HEK293 (cell line): Measurements from ENCODE around the gene ARHGEF40.
A peak's percentile ranks its signal among the peaks of the same experiment; 100 is the strongest.

ENCODE experiments used
- HOXA7 ChIP-seq: sonication (generic); formaldehyde crosslinking; IDR thresholded peaks from 2 replicates; pipeline ENCODE4 v1.8.1; 2022; ENCODE audit warnings: missing genetic modification reagents, borderline replicate concordance
- KLF16 ChIP-seq: fragments of 450-650 bp; formaldehyde crosslinking; IDR thresholded peaks from 2 replicates; pipeline ENCODE4 v1.5.1; 2017; ENCODE audit warnings: missing biosample characterization, missing genetic modification characterization
- MYNN ChIP-seq: fragments of 450-650 bp; formaldehyde crosslinking; IDR thresholded peaks from 2 replicates; pipeline ENCODE4 v1.5.1; 2016; ENCODE audit warnings: missing biosample characterization, missing genetic modification characterization, borderline replicate concordance
- SALL2 ChIP-seq: fragments of 450-650 bp; formaldehyde crosslinking; IDR thresholded peaks from 2 replicates; pipeline ENCODE4 v1.5.0; 2017; ENCODE audit warnings: missing biosample characterization, mild to moderate bottlenecking, missing genetic modification characterization, borderline replicate concordance
- SCRT2 ChIP-seq: fragments of 450-650 bp; formaldehyde crosslinking; IDR thresholded peaks from 2 replicates; pipeline ENCODE4 v1.5.1; 2016; ENCODE audit warnings: missing biosample characterization, missing genetic modification characterization
- SETDB1 ChIP-seq: IDR thresholded peaks from one replicate; pipeline ENCODE4 v1.6.1; 2017; ENCODE audit warnings: mild to moderate bottlenecking, low read length, moderate library complexity, mixed read lengths; ENCODE audit not compliant: insufficient read length
- TCF7L2 ChIP-seq: IDR thresholded peaks from 2 replicates; pipeline ENCODE4 v1.6.1; 2011; ENCODE audit warnings: low read depth, mild to moderate bottlenecking, inconsistent platforms, low read length, moderate library complexity, borderline replicate concordance
- ZNF112 ChIP-seq: fragments of 450-650 bp; formaldehyde crosslinking; IDR thresholded peaks from 2 replicates; pipeline ENCODE4 v1.5.0; 2017; ENCODE audit warnings: missing biosample characterization, missing genetic modification characterization
- ZNF114 ChIP-seq: fragments of 450-650 bp; formaldehyde crosslinking; IDR thresholded peaks from 2 replicates; pipeline ENCODE4 v1.5.0; 2017; ENCODE audit warnings: missing biosample characterization, missing genetic modification characterization
- ZNF133 ChIP-seq: fragments of 450-650 bp; formaldehyde crosslinking; IDR thresholded peaks from 2 replicates; pipeline ENCODE4 v1.5.1; 2016; ENCODE audit warnings: missing biosample characterization, missing genetic modification characterization
- ZNF350 ChIP-seq: fragments of 450-650 bp; formaldehyde crosslinking; IDR thresholded peaks from 2 replicates; pipeline ENCODE4 v1.5.0; 2017; ENCODE audit warnings: missing biosample characterization, mild to moderate bottlenecking, missing genetic modification characterization
- ZNF366 ChIP-seq: fragments of 450-650 bp; formaldehyde crosslinking; conservative IDR thresholded peaks from 2 replicates; pipeline ENCODE4 v1.5.1; 2016; ENCODE audit warnings: missing biosample characterization, missing genetic modification characterization
- ZNF394 ChIP-seq: fragments of 450-650 bp; formaldehyde crosslinking; IDR thresholded peaks from 2 replicates; pipeline ENCODE4 v1.5.1; 2016; ENCODE audit warnings: missing biosample characterization, missing genetic modification characterization, mild to moderate bottlenecking, moderate library complexity, borderline replicate concordance
- ZNF404 ChIP-seq: fragments of 450-650 bp; formaldehyde crosslinking; IDR thresholded peaks from 2 replicates; pipeline ENCODE4 v1.5.1; 2017; ENCODE audit warnings: missing biosample characterization, missing genetic modification characterization
- ZNF426 ChIP-seq: fragments of 450-650 bp; formaldehyde crosslinking; IDR thresholded peaks from 2 replicates; pipeline ENCODE4 v1.5.1; 2017; ENCODE audit warnings: missing biosample characterization, missing genetic modification characterization, mild to moderate bottlenecking, inconsistent platforms, moderate library complexity
- ZNF473 ChIP-seq: fragments of 450-650 bp; formaldehyde crosslinking; IDR thresholded peaks from 2 replicates; pipeline ENCODE4 v1.5.1; 2017; ENCODE audit warnings: missing biosample characterization, missing genetic modification characterization
- ZNF530 ChIP-seq: fragments of 450-650 bp; formaldehyde crosslinking; IDR thresholded peaks from 2 replicates; pipeline ENCODE4 v1.5.1; 2016; ENCODE audit warnings: low read depth, missing biosample characterization, missing genetic modification characterization
- ZNF549 ChIP-seq: fragments of 450-650 bp; IDR thresholded peaks from 2 replicates; pipeline ENCODE4 v1.5.1; 2018; ENCODE audit warnings: missing biosample characterization, missing genetic modification characterization, mild to moderate bottlenecking, inconsistent platforms, moderate library complexity
- ZNF558 ChIP-seq: fragments of 450-650 bp; formaldehyde crosslinking; IDR thresholded peaks from 2 replicates; pipeline ENCODE4 v1.5.1; 2016; ENCODE audit warnings: missing biosample characterization, missing genetic modification characterization
- ZNF701 ChIP-seq: fragments of 450-650 bp; formaldehyde crosslinking; IDR thresholded peaks from 2 replicates; pipeline ENCODE4 v1.5.1; 2016; ENCODE audit warnings: missing biosample characterization, missing genetic modification characterization
- ZNF776 ChIP-seq: fragments of 450-650 bp; formaldehyde crosslinking; IDR thresholded peaks from 2 replicates; pipeline ENCODE4 v1.5.0; 2017; ENCODE audit warnings: missing biosample characterization, missing genetic modification characterization, borderline replicate concordance
- ZNF837 ChIP-seq: fragments of 450-650 bp; formaldehyde crosslinking; IDR thresholded peaks from 2 replicates; pipeline ENCODE4 v1.5.1; 2016; ENCODE audit warnings: missing biosample characterization, missing genetic modification characterization
- TF ChIP-seq, protein P1 (sequence below): fragments of 450-650 bp; formaldehyde crosslinking; IDR thresholded peaks from 2 replicates; pipeline ENCODE4 v1.5.1; 2017; ENCODE audit warnings: missing biosample characterization, missing genetic modification characterization
- TF ChIP-seq, protein P2 (sequence below): fragments of 450-650 bp; formaldehyde crosslinking; IDR thresholded peaks from 2 replicates; pipeline ENCODE4 v1.5.1; 2016; ENCODE audit warnings: missing biosample characterization, missing genetic modification characterization, low read depth
- TF ChIP-seq, protein P3 (sequence below): fragments of 450-650 bp; IDR thresholded peaks from 2 replicates; pipeline ENCODE4 v1.5.1; 2018; ENCODE audit warnings: missing biosample characterization, mild to moderate bottlenecking, missing genetic modification characterization
- TF ChIP-seq, protein P4 (sequence below): fragments of 450-650 bp; formaldehyde crosslinking; IDR thresholded peaks from 2 replicates; pipeline ENCODE4 v1.5.1; 2016; ENCODE audit warnings: missing biosample characterization, missing genetic modification characterization
- TF ChIP-seq, protein P5 (sequence below): fragments of 450-650 bp; formaldehyde crosslinking; IDR thresholded peaks from 2 replicates; pipeline ENCODE4 v1.5.1; 2016; ENCODE audit warnings: missing biosample characterization, missing genetic modification characterization
- TF ChIP-seq, protein P6 (sequence below): fragments of 450-650 bp; formaldehyde crosslinking; IDR thresholded peaks from 2 replicates; pipeline ENCODE4; 2016; ENCODE audit warnings: missing biosample characterization, missing genetic modification characterization

ARHGEF40 gene

DNA sequence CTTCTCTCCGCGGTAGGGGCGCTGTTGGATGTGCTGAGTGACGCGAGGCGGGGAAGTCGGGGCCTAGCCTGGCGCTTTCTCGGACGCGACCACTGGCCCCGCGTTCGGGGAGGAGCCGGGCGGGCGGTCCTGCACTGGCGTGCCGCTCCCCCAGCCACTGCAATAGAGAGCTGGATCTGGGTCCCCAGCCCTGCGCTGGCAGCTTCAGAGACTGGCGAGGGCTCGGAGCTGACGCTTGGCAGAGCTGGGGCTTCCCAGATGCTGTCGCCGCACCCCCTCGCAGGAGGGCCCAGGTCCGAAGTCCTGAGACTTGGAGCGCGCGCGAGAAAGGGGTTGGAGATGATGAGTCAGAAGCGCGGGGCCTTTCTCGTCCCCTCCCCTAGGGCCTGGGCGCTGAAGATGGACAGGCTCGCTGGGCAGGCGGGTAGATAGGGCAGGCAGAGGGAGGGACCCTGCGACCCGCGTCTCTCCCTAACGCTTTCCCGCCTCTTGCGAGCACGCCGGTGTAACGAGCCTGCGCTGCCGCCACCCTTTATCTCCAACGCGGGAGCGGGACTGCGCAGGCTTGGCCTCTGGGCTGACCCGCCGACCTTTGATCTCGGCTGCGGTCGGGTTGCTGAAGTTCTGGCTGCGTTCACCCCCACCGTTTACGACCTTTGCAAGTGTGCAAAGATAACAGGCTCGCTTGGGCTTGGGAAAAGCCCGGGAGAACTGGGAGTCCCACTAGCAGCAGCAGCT, 33.8 kb downstream of the ARHGEF40 start (continued):
- TF ChIP-seq ZNF549 (no peak), ZNF404 (tag by site-specific recombination) (no peak), ZNF350 (no peak), ZNF701 (no peak), ZNF114 (no peak), ZNF366 (tag by site-specific recombination) (no peak), HOXA7 (CRISPR knock-in tag) (no peak), SETDB1 (no peak), ZNF530 (tag by site-specific recombination) (no peak), ZNF426 (tag by site-specific recombination) (no peak), SALL2 (no peak), ZNF776 (no peak), ZNF133 (tag by site-specific recombination) (peak; percentile 21; the same call in 1 of the 2 replicates), MYNN (no peak), ZNF473 (tag by site-specific recombination) (no peak), ZNF837 (tag by site-specific recombination) (no peak), ZNF394 (tag by site-specific recombination) (peak; percentile 61; the same call in 1 of the 2 replicates), SCRT2 (no peak), KLF16 (tag by site-specific recombination) (peak; percentile 93), ZNF112 (tag by site-specific recombination) (no peak), TCF7L2 (peak; percentile 59), ZNF558 (tag by site-specific recombination) (no peak)
- TF ChIP-seq, protein P1, sequence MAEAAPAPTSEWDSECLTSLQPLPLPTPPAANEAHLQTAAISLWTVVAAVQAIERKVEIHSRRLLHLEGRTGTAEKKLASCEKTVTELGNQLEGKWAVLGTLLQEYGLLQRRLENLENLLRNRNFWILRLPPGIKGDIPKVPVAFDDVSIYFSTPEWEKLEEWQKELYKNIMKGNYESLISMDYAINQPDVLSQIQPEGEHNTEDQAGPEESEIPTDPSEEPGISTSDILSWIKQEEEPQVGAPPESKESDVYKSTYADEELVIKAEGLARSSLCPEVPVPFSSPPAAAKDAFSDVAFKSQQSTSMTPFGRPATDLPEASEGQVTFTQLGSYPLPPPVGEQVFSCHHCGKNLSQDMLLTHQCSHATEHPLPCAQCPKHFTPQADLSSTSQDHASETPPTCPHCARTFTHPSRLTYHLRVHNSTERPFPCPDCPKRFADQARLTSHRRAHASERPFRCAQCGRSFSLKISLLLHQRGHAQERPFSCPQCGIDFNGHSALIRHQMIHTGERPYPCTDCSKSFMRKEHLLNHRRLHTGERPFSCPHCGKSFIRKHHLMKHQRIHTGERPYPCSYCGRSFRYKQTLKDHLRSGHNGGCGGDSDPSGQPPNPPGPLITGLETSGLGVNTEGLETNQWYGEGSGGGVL (tag by site-specific recombination): peak; percentile 74
- TF ChIP-seq, protein P2, sequence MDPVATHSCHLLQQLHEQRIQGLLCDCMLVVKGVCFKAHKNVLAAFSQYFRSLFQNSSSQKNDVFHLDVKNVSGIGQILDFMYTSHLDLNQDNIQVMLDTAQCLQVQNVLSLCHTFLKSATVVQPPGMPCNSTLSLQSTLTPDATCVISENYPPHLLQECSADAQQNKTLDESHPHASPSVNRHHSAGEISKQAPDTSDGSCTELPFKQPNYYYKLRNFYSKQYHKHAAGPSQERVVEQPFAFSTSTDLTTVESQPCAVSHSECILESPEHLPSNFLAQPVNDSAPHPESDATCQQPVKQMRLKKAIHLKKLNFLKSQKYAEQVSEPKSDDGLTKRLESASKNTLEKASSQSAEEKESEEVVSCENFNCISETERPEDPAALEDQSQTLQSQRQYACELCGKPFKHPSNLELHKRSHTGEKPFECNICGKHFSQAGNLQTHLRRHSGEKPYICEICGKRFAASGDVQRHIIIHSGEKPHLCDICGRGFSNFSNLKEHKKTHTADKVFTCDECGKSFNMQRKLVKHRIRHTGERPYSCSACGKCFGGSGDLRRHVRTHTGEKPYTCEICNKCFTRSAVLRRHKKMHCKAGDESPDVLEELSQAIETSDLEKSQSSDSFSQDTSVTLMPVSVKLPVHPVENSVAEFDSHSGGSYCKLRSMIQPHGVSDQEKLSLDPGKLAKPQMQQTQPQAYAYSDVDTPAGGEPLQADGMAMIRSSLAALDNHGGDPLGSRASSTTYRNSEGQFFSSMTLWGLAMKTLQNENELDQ: no peak
- TF ChIP-seq, protein P3, sequence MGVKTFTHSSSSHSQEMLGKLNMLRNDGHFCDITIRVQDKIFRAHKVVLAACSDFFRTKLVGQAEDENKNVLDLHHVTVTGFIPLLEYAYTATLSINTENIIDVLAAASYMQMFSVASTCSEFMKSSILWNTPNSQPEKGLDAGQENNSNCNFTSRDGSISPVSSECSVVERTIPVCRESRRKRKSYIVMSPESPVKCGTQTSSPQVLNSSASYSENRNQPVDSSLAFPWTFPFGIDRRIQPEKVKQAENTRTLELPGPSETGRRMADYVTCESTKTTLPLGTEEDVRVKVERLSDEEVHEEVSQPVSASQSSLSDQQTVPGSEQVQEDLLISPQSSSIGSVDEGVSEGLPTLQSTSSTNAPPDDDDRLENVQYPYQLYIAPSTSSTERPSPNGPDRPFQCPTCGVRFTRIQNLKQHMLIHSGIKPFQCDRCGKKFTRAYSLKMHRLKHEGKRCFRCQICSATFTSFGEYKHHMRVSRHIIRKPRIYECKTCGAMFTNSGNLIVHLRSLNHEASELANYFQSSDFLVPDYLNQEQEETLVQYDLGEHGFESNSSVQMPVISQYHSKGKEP (tag by site-specific recombination): 0 out of 2 replicates have a peak, but pooled peaks have one; percentile 20
- TF ChIP-seq, protein P4, sequence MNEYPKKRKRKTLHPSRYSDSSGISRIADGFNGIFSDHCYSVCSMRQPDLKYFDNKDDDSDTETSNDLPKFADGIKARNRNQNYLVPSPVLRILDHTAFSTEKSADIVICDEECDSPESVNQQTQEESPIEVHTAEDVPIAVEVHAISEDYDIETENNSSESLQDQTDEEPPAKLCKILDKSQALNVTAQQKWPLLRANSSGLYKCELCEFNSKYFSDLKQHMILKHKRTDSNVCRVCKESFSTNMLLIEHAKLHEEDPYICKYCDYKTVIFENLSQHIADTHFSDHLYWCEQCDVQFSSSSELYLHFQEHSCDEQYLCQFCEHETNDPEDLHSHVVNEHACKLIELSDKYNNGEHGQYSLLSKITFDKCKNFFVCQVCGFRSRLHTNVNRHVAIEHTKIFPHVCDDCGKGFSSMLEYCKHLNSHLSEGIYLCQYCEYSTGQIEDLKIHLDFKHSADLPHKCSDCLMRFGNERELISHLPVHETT (tag by site-specific recombination): peak; percentile 90; the same call in 1 of the 2 replicates
- TF ChIP-seq, protein P5, sequence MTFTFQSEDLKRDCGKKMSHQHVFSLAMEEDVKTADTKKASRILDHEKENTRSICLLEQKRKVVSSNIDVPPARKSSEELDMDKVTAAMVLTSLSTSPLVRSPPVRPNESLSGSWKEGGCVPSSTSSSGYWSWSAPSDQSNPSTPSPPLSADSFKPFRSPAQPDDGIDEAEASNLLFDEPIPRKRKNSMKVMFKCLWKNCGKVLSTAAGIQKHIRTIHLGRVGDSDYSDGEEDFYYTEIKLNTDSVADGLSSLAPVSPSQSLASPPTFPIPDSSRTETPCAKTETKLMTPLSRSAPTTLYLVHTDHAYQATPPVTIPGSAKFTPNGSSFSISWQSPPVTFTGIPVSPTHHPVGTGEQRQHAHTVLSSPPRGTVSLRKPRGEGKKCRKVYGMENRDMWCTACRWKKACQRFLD: no peak
- TF ChIP-seq, protein P6, sequence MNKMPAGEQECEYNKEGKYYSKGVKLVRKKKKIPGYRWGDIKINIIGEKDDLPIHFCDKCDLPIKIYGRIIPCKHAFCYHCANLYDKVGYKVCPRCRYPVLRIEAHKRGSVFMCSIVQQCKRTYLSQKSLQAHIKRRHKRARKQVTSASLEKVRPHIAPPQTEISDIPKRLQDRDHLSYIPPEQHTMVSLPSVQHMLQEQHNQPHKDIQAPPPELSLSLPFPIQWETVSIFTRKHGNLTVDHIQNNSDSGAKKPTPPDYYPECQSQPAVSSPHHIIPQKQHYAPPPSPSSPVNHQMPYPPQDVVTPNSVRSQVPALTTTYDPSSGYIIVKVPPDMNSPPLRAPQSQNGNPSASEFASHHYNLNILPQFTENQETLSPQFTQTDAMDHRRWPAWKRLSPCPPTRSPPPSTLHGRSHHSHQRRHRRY (tag by site-specific recombination): no peak; the same call in 1 of the 2 replicates
